NCI-H1048 (cell line): Measurements from ENCODE around the gene ST6GALNAC2.
"Not testable (repeated sequence)": the region's sequence is repeated elsewhere in the genome, so short reads cannot be mapped to it uniquely, and the experiment has no call there.

Source experiments
- DNase-seq: peaks from one replicate; lab custom pipeline; 2025; lab: John Stamatoyannopoulos, UW

Gene ST6GALNAC2

GRCh38 chr17:76540381-76541300 lies 45.0 kb downstream of the ST6GALNAC2 start:
- peak; percentile 81 for DNase-seq

DNA sequence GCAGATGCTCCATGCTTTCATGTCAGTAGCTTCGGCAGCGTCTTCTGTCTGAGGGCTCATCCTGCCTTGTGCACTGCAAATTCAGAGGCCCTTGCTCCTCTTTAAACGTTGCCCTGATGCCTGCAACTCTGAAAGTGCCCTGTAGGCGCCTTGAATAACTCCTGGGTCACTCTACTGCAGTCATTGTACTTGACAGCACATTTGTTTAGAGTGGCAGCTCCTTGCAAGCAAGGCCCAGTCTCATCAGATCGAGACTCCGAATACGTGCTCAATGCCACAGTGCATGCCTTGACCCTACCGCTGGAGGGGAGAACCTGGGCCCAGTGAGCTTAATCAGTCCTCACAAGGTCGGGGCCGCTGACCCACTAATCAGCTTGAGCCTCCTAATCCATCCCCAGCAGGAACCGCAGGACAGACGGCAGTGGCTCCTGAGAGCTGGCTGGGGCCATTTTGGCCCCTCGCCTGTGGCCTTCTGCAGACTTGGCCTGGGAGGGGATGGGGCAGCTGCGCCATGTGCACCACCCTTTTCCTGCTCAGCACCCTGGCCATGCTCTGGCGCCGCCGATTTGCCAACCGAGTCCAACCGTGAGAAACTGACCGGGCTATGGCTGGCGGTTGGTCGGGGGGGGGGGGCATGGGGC lies 45.9 kb downstream of the ST6GALNAC2 start, which contains the start of gene PRCD:
PRCD (plus strand) TSS at position 414 of the 641 bp plus-strand sequence; CDS start at position 512, 98 bp downstream.
- DNase-seq: no peak

- DNase-seq: no peak
These were observed 46.6 kb downstream of the ST6GALNAC2 start for GRCh38 chr17:76538941-76539570.

- no peak for DNase-seq
These were observed 47.3 kb downstream of the ST6GALNAC2 start for GRCh38 chr17:76538281-76538931.

GRCh38 chr17:76537578-76538280 lies 47.9 kb downstream of the ST6GALNAC2 start, which contains the start of gene CYGB:
Gene CYGB, minus strand, starts transcription at chr17:76537709. Its CDS starts 167 bp downstream, at chr17:76537542.
- no peak for DNase-seq

- DNase-seq: no peak
These were observed 48.4 kb downstream of the ST6GALNAC2 start for GRCh38 chr17:76537288-76537577.

GRCh38 chr17:76536511-76537287 lies 49.0 kb downstream of the ST6GALNAC2 start:
- DNase-seq: no peak

GRCh38 chr17:76535788-76536510 lies 49.7 kb downstream of the ST6GALNAC2 start:
- no peak for DNase-seq

GRCh38 chr17:76534831-76535732 lies 50.6 kb downstream of the ST6GALNAC2 start:
- DNase-seq: no peak

DNA sequence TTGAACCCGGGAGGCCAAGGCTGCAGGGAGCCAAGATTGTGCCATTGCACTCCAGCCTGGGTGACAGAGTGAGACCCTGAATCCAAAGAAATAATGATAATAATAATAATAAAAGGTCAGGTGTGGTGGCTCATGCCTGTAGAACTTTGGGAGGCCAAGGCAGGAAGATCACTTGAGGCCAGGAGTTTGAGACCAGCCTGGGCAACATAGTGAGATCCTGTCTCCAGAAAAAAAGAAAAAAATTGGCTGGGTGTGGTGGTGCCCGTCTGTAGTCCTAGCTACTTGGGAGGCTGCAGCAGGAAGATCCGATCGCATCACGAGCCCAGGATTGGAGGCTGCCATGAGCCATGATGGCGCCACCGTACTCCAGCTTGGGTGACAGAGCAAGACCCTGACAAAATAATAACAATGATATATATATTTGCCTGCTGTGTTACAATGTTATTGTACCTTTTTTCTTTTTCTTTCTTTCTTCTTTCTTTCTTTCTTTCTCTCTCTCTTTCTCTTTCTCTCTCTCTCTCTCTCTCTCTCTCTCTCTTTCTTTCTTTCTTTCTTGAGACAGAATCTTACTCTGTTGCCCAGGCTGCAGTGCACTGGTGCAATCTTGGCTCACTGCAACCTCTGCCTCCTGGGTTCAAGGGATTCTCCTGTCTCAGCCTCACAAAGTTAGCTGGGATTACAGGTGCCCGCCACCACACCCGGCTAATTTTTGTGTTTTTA lies 51.9 kb downstream of the ST6GALNAC2 start:
- not testable (repeated sequence) for DNase-seq

- no peak for DNase-seq
These were observed 53.5 kb downstream of the ST6GALNAC2 start for GRCh38 chr17:76532072-76532651.

DNA sequence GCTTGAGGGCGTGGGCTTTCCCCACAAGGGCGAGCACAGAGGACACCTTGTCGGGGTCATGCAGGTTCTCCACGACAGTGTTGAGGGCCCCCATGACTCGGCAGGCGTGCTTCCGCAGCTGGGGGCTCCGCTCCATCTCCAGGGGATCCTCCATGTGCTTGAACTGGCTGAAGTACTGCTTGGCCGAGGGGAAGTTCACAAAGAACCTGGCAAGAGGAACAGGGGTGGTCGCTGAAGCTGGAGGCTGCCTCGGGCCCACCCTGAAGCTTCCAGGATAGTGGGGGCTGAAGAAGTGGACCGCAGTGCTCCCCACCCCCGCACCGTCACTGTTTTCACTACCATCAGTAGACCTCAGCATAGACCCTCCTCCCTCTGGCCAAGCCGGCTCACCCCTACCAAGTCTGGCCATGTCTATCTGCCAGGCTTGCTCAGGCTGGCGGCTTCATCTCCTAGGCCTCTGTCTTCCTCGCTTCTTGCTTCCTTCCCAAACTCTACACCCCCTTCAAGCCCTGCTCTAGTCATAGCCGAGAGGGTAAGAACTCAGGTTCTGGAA lies 54.1 kb downstream of the ST6GALNAC2 start:
- no peak for DNase-seq

GRCh38 chr17:76530811-76531485 lies 54.7 kb downstream of the ST6GALNAC2 start:
- no peak for DNase-seq

DNA sequence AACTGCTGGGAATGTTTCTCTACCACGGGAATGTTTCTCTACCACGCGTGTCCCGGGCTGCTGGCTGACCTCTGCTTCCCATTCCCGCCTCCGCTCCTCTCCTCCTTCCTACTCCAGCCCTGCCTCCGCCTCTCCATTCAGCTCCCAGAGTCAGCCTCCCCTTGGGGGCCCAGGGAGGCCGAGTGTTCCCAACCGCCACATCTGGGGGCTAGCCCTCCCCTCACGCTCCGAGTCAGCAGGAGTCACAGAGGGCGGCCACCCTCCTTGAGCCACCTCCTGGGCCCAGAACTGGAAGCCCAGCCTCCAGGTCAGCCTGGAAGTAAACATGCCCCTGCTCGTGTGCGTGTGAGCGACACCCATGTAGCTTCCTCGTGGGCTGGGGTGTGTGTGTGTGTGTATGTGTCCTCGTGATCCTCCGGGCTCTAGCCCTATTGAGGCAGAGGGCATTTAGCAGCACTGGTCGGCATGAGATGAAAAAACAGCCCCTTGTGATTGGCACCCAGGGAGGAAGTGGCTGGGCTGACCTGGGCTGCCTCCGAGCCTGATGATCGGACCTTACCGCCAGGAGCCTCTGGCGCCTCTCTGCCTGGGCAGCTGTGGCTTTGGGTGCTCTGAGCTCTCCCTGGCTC lies 55.5 kb downstream of the ST6GALNAC2 start:
- no peak for DNase-seq

DNA sequence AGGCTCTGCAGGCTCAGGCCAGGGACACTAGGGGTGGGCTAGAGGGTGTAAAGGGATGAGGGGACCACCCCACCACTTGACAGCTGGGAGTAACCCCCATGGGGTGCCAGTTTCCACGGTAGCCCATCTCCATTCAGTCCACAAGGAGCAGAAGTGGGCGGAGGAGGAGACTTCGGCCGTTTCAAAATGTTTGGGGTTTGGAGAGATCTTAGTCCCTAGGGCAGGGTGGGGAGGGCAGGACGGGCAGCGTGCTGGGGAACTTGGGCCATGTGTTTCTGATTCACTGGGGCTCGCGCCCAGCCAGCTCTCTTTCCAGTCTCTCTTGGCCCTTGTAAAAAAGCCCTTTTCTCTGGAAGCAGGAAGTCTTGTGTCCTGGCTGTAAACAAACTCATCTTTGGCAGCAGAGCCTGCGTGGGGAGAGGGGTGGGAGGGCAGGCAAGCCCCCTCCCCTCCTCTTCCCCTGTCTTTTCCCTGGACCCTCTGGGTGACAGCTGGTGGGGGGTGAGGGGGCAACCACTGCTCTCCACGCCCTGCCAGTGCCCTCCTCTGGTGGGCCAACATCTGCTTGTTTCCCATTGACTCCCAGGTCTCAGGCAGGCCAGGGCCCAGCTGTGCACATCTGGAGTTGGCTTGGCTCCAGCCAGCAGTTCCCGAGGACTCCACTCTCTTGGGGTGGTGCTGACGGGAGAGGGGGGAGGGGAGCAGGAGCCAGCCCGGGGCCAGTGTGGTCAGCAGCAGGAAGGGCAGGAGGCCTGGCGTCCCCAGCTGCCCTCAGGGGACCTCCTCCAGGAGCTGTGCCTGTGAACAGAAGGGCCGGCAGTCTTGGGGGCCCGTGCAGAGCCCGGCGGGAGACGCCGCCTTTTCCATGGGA lies 56.2 kb downstream of the ST6GALNAC2 start:
- DNase-seq: no peak
